NCI-H1436 (cell line): Measurements from ENCODE around the gene RGS5.
"Not testable (repeated sequence)": the region's sequence is repeated elsewhere in the genome, so short reads cannot be mapped to it uniquely, and the experiment has no call there.

ENCODE experiments used
- DNase-seq: peaks from one replicate; lab custom pipeline; 2025; lab: John Stamatoyannopoulos, UW

Gene RGS5

GRCh38 chr1:163202833-163203451, at the start of gene RGS5:
Gene RGS5 (minus strand): TSS chr1:163202916. CDS start chr1:163202835, 81 bp downstream.
- no peak for DNase-seq

GRCh38 chr1:163250382-163250974, 47.8 kb upstream of the RGS5 start:
- DNase-seq: no peak

- DNase-seq: no peak
These were observed 45.3 kb upstream of the RGS5 start for GRCh38 chr1:163248064-163248463.

GRCh38 chr1:163244648-163245047, 41.9 kb upstream of the RGS5 start:
- not testable (repeated sequence) for DNase-seq

- DNase-seq: no peak
These were observed 39.0 kb upstream of the RGS5 start for GRCh38 chr1:163241746-163242145.

GRCh38 chr1:163240705-163241104, 38.0 kb upstream of the RGS5 start:
- DNase-seq: no peak

GRCh38 chr1:163233643-163234042, 30.9 kb upstream of the RGS5 start:
- not testable (repeated sequence) for DNase-seq

GRCh38 chr1:163231385-163231784, 28.7 kb upstream of the RGS5 start:
- DNase-seq: no peak

- no peak for DNase-seq
These were observed 28.1 kb upstream of the RGS5 start for GRCh38 chr1:163230827-163231226.

GRCh38 chr1:163228271-163228670, 25.6 kb upstream of the RGS5 start:
- not testable (repeated sequence) for DNase-seq

GRCh38 chr1:163227126-163227525, 24.4 kb upstream of the RGS5 start:
- DNase-seq: no peak

GRCh38 chr1:163213626-163214025, 10.9 kb upstream of the RGS5 start:
- no peak for DNase-seq

GRCh38 chr1:163211667-163212066, 9.0 kb upstream of the RGS5 start:
- DNase-seq: no peak

GRCh38 chr1:163205513-163205912, 2.8 kb upstream of the RGS5 start:
- DNase-seq: no peak

GRCh38 chr1:163203561-163203960, 845 bp upstream of the RGS5 start:
- no peak for DNase-seq

GRCh38 chr1:163201906-163202305, 810 bp downstream of the RGS5 start:
- DNase-seq: no peak

- no peak for DNase-seq
These were observed 5.7 kb downstream of the RGS5 start for GRCh38 chr1:163197022-163197421.

GRCh38 chr1:163196449-163196787, 6.3 kb downstream of the RGS5 start:
- no peak for DNase-seq

- no peak for DNase-seq
These were observed 6.8 kb downstream of the RGS5 start for GRCh38 chr1:163195728-163196448.

- DNase-seq: no peak
These were observed 11.4 kb downstream of the RGS5 start for GRCh38 chr1:163191301-163191700.

GRCh38 chr1:163188947-163189346, 13.8 kb downstream of the RGS5 start:
- no peak for DNase-seq

- DNase-seq: no peak
These were observed 14.9 kb downstream of the RGS5 start for GRCh38 chr1:163187849-163188248.

- DNase-seq: no peak
These were observed 15.9 kb downstream of the RGS5 start for GRCh38 chr1:163186862-163187261.
